NCI-H748 (cell line): ENCODE data around the gene LRP1B.
"Not testable (repeated sequence)": the region's sequence is repeated elsewhere in the genome, so short reads cannot be mapped to it uniquely, and the experiment has no call there.

ENCODE experiments used
- DNase-seq: peaks from one replicate; lab custom pipeline; 2025; ENCODE audit not compliant: unreplicated experiment; lab: John Stamatoyannopoulos, UW

Gene LRP1B

DNA sequence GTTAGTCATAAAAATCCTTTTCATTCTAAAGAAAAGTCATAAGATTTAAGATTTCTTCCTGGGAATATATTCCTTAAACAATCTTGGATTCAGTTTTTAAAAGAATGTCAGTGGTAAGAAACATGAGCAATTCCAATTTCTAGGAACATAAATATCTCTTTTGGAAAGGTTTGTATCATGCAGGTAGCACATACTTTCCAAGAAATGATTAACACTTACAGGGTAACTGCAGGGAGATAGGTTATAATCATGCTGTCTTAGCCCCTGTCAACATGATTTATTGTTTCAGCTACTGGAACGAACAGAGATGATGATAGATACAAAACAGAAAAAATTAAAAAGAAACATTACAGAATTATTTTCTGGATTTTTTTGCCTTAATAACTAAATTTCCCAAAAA lies 1537.7 kb downstream of the LRP1B start:
- DNase-seq = no peak

DNA sequence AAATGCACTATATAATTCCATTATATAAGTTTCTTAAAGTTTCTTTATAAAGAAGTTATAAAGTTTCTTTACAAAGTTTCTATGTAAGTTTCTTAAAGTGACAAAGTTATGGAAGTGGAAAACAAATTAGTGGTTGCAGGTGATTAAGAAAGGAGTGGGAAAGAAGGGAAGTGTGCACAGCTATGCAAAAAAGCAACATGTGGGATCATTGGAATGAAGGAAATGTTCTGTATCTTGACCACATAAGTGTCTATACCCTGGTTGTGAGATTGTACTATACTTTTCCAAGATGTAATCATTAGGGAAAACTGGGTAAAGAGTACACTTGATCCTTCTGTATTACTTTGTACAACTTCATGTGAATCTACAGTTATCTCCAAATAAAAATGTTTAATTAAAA lies 1541.1 kb downstream of the LRP1B start:
- no peak for DNase-seq

DNA sequence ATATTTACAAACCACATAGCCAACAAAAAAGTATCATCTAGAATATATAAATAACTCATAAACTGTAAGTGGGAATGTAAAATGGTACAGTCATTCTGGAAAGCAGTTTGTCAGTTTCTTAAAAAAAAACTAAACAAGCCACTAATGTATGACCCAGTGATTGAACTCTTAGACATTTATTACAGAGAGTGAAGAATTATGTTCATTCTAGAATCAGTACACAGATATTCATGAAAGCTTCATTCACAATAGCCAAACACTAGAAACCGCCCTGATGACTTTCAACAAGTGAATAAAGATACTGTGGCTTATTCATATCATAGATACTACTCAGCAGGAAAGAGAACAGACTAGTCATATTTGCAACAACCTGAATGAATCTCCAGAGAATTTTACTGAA lies 1541.5 kb downstream of the LRP1B start:
- no peak for DNase-seq

DNA sequence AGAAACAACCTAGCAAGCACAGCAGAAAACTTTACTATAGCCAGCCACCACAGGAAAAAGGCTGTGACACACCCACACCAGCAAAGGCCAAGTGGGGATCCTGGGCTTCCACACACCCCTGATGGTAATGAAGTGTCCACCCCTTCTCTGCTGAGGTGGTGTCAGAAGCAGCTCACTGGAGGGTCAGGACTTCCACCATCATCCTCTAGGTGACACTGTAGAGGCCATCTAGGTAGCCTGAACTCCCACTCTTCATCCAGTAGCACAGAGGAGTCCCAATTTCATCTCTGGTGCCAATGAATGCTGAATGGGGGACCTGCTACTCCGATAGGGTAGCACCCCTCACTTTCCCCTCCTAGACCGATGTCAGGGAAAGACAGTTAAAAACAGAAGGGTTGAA lies 1544.4 kb downstream of the LRP1B start:
- DNase-seq = peak; percentile 21

DNA sequence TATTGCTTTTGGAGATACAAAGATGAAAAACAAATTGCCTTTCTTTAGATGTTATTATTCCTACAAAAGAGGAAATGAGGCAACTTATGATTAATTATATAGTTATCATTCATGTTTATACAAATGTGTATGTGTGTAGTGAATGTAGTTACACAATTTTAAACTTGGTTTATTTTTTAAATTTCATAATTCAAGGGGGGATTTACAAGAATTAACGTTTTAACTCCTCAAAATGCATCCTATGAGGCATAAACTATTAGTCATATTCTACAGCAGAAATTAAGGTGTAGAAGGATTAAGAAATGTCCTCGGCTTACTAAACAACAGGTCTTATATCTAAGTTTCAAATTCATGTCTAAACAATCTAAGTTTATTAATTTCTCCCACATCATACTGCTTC lies 1545.8 kb downstream of the LRP1B start:
- DNase-seq = no peak

DNA sequence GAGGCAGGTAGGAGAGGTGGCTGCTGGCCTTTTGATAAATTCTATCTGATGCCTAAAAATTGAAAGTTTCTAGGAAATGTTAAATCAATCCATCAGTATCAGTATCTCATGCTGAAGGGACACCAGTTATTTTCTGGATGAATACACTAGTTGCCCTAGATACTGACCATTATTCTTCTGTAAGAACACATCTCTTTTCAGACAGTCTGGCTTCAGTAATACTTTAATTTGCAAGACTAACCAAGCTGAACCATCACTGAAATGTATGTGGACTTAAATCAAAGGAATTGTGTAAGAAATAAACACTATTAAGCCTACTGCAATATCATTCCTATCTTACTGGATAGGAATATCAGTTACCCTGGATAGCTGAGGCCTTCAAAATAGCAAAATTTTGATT lies 1546.3 kb downstream of the LRP1B start:
- DNase-seq = no peak

DNA sequence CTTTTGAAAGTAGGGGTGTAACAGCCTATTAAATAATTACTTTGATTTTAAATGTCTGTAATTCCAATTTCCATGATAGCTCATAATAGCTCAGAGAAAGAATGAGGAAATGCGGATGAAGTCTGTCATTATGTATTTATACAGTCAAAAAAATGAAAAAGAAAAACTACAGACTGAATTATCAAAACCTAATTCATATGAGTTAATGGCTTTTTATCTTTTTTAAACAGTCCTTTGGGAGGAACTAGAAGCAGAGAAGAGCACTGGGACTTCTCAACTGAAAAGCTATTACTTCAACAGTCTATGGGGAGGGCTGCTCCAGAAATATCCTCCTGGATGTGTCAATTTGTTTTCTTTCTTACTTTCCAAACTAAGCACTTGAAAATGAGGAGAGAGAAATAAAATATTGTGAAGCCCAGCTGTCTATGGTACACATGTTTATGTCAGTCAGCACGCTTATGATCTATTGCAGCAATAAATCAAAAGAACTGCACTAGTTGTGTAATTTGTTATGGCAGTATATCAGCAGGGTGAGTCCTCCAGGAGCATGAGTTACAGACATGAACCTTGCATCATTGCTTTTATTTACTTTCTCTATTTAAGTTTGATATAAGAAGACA lies 1550.2 kb downstream of the LRP1B start:
- DNase-seq = no peak

DNA sequence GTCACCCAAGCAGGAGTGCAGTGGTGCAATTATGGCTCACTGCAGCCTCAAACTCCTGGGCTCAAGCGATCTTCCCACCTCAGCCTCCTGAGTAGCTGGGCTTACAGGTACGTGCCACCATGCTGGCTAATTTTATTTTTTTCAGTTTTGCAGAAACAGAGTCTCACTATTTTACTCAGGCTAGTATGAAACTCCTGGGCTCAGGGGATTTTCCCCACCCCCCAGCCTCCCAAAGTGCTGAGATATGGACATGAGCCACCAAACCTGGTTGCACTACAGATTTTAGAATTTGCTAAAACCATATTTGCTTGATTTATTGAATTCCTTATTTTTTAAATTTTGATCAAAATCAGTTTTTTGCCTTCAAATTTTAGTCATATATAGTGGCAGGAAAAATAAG lies 1553.4 kb downstream of the LRP1B start:
- no peak for DNase-seq

DNA sequence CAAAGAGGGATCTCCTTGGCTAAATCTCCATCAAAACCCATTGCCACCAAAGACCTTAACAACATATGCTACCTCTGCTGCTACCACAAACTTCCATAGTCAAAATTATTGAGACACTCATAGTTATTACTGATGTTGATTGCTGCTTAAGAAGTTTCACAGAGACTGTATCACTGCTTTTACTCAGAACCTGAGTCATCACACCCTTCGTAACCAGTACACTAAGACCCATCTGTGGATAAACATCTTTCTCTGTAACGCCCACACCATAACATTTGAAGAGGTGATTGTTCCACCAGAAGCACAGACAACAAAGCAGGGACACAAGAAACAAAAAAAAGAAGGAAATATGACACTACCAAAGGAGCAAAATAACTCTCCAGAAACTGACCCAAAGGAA lies 1563.1 kb downstream of the LRP1B start:
- DNase-seq = no peak

DNA sequence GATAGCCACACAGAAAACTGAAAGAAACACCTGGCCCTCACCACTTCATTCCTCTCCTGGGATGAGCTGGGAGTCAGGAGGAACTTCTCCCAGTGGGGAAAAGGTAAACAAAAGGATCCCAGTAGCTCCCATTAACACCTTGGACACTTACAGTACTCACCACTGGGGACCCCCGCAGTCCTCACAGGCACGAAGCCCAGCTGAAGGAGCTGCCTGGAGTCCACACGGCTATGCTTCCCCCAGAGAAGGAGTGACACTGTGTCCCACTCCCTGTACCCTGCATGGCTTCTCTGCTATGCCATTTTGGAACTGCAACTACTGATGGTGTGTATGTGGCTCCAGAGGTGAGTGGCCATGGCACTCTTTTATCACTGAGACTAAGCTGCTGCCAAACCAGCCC lies 1565.1 kb downstream of the LRP1B start:
- DNase-seq = no peak

DNA sequence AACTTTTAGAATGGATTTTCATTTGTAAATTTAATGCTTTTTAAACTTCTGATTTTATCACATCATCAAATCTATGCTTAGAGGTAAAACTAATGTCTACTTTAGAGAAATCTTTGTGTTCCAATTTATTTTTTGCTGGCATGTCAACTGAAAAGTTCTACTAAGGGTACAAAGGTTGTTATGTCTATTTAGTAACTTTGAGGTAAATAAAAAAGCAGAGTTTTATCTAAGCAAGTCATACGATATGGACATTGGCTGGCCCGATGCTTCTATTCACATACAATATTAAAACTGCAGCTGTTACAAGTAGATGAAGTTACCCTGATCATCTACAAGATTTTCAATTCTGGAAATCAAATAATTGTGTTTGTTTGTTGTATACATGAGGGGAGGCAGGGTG lies 1575.1 kb downstream of the LRP1B start:
- DNase-seq = no peak

DNA sequence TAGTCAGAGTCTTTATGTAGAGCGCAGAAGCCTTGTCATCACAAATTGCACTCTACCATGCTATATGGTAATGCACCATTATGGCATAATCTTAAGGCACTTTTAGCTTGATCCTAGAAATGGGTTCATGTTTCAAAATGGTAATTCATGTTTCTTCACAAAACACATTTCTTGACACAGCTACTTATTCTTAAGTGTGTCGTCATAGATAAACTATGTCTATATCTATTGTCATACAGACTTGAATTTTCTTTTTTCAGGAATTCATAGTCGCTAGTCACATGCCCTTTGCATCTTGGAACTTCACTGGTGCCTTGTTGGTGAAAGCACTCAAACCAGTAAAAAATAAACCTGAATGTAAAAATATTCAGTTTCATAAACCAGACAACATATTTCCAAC lies 1578.2 kb downstream of the LRP1B start:
- DNase-seq = no peak

DNA sequence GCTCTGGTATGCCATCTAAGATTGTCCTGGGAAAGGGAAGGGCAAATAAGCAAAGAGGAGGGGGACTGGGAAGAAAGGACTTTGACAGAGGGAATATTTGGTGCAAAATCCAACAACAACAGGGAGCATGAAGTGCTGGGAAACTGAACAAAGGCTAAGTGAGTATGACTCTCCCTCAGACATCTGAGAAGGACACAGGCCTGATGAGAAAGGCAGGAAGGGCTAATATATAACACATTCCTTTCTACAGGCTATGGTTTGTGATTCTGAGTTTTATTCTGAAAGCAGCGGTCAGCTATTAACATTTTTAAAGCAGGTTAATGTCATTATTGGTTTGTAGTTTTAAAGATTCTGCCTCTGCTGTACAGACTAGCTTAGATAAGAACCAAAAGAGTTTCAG lies 1579.5 kb downstream of the LRP1B start:
- no peak for DNase-seq

DNA sequence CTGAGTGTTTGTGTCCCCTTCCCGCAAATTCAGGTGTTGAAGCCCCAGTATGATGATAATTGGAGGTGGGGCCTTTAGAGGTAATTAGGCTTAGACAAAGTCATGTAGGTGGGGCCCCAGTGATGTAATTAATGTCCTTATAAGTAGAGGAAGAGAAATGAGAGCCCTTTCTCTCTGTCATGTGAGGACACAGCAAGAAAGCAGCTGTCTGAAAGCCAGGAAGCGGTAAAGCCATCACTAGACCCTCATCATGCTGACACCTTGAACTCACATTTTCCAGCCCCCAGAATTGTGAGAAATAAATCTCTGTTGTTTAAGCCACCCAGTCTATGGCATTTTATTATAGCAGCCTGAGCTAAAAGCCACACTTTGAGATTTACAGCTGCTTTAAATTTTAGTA lies 1580.0 kb downstream of the LRP1B start:
- DNase-seq = peak; percentile 57

DNA sequence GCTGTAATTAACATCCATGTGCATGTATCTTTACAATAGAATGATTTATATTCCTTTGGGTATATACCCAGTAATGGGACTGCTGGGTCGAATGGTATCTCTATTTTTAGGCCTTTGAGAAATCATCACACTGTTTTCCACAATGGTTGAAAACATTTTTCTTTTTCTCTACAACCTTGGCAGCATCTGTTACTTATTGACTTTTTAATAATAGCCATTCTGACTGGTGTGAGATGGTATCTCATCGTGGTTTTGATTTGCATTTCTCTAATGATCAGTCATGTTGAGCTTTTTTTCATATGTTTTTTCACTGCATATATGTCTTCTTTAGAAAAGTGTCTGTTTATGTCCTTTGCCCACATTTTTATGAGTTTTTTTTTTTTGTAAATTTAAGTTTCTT lies 1586.0 kb downstream of the LRP1B start:
- not testable (repeated sequence) for DNase-seq

DNA sequence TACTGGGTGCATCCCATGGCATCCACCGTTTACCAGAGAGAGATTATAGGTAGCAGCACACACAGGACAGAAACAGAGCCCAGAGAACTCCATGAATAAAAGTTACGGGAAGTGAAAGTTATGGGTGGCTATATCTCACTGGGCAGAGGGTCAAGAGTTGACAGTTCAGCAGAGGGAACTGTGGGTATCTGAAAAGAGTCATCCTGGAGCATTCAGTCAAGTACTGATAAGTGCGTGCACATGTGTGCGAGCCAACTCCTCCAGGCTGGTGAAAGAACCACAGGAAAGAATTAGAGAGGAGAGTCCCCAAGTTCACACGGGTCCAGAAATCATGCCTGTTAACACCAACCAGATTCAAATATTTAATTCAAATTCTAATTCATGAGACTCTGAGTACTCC lies 1588.2 kb downstream of the LRP1B start:
- no peak for DNase-seq

DNA sequence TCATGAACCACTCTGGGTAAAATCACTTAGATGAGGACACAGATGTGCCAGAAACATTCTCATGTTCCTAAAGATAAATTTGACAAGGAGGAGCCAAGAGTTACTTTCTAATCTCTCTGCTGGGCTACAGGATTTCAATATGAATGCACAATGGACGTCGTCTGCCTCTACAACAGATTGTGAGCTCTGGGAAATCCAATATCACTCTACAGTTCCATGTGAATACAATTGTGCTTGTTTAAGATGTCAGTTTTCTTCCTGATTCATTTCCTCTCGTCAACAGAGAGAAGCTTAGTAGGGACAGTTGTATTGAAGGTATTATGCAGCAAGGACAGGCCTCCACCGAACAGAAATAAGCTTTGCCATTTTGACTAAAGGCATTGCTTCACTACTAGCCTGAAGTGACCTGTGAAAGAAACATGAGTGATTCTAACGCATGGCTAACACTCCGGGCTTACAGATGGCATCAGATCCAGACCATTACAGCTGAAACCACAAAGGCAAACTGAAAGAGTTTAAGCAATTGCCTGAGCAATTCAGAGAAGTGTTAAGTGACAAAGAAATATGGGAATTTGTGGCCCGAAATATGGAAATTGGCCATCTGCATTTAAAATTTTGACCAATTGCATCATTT lies 1591.5 kb downstream of the LRP1B start:
- DNase-seq = no peak

DNA sequence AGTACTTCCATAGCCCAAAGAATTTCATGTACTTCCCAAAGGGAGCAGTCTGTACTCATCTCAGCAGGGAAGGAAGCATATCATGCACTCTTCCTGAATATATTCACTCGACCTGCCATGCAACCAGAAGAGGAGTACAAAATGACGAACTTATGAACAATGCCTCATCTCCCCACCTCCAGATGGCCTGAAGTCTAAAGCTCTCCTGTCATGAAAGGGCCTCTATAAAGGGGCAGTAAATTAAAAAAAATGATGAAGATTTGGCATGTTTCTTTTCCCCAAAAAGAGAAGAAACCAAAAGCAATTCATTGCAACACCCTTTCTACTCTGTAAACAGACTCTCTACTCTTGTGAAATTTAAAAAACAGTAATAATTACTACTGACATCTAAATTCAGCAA lies 1601.1 kb downstream of the LRP1B start:
- DNase-seq = no peak

DNA sequence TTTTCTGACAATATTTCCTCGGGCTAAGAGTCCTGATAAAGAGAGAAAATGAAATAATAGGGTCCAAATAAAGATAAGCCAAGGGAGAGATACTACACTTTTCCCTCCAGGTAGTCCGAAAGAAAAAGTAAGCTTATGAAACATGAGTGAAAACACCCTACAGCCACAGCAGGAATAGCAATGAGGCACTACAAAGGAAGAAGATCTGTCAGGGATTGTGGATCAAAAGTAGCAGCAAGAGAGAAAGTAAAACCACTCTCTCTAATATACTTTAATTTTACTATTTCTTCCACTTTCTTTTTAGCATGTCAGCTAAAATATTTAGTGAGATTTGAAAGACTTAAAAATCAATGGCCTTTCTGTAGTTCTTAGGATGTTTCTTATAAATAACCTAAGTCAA lies 1601.8 kb downstream of the LRP1B start:
- DNase-seq = no peak

DNA sequence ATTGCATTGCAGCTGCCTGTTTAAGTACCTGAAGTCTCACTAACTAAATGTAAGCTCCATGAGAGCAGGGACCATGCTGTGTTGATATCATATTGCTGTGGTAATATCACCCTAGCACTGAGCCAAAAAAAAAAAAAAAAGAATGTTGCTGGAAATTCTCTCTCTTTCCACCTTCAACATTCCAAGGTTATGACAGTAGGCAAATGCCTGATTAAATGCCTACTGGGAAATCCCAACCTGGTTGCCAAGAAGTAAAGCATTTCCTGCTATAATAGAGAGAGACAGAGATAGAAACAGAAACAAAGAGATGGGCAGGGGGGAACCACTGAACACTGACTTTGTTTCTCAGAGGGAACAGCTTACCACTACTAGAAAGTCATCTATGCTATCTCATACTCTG lies 1604.2 kb downstream of the LRP1B start:
- no peak for DNase-seq

DNA sequence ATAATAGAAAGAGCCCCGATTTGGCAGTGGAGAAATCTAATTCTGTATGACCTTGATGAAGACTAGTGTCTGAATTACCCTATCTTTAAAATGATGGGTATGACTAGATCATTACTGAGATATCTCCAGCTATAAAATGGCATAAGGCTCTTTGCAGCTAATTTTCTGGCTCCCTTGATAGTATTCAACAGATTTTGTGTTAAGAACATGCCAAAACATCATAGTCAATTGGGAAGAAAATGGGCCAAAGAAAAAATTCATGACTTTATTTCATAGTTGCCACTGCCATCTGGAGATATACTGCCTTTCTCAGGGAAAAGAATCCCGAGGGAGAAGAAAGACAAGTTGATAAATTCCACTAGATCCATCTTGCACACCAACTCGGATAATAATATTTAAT lies 1618.7 kb downstream of the LRP1B start:
- no peak for DNase-seq

DNA sequence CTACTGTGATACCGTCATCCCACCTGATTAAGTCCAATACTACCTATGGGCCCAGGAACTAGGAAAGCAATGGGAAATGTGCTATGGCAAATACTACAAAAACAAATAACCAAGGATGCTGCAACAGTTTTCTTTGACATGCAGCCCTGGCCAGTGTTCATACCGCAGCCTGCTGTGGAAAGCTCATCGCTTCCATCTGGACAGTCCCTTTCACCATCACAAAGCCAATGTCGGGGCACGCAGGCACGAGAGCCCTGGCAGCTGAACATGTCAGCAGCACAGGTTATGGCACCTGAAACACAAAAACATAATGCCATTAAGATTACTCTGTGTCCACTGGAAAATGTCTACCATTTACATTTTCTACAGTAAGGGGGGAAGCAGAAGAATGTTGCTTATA lies 1621.1 kb downstream of the LRP1B start:
- DNase-seq = no peak

DNA sequence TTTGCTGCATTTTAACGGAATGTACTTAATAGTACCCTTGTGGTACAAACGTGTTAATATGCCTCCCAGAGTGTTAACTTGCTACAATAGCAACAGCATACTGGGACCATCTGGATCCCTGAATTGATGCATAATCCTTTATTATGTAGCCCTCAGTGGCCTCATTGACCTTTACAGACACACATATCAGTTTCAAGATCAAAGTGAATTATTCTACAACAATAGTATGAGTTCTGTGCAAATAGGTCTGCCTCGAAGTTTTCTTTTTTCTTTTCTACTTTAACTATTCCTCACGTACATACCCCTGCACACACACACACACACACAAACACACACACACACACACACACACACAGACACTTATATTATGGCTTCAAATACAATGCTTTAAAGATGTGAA lies 1622.1 kb downstream of the LRP1B start:
- DNase-seq = no peak
